ENCODE measurements around the gene SUMO3. TPM values are rescaled to one million over a fixed set of nuclear protein-coding genes. Genes with fewer than 3 reads are reported as not detected.

SUMO3 gene
- total RNA-seq, 1 donor from 2014 or later, result 58.7 TPM

- TF ChIP-seq CTCF (conservative IDR thresholded peaks at IDR 0.05; ENCODE audit: low read depth, low read length), result no peak
- peak; percentile 10 for DNase-seq (ENCODE audit: low read depth)
- no peak overlapping the region for H3K4me3 ChIP-seq (ENCODE audit: low read depth, low read length)
Observed at GRCh38 chr21:44846485-44847260, 28.8 kb upstream of the SUMO3 start.

- TF ChIP-seq CTCF (conservative IDR thresholded peaks at IDR 0.05; ENCODE audit: low read depth, low read length), result no peak
- no peak for DNase-seq (ENCODE audit: low read depth)
- peak overlapping the region; percentile 46 for H3K4me3 ChIP-seq (ENCODE audit: low read depth, low read length)
Observed at GRCh38 chr21:44846224-44846484, 28.3 kb upstream of the SUMO3 start.

DNA sequence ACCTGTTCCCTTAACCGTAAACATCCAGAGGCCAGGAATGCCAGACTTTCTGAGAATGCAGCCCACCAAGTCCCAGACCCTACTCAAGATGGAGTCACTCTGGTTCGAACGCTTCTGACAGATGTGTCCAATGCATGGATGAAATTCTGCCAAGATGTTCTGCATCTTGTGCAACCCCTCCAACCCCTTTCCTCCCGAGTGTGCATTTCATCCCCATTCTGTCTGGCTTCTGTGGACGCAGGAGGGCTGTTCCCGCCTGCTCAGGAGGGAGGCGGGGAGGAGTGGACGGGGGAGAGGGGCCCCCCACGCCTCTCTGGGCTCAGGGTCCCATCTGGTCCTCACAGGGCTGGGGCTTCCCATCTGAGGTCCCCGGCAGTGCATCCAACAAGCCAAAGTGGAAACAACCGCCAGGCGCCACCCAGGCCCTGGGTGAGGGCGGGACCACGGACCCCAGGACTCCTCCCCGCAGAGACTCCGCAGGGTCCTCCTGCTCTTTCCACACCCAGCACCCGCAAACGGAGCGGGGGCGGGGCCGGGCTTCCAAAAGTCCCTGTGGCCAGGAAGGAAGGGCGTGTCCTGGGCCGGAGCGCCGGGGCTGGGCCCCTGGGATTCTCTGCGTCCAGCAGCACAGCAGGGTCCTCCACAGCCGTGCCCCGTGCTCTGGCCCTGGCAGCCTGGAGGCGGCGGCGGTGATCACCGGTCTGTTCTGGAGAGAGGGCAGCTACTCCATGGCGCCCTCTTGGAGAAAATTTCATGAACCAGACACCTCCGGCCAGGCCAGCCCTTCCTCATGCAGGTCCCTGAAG, 27.8 kb upstream of the SUMO3 start:
- H3K4me3 ChIP-seq (ENCODE audit: low read depth, low read length), result peak overlapping the region; percentile 46
- no peak for DNase-seq (ENCODE audit: low read depth)
- TF ChIP-seq CTCF (conservative IDR thresholded peaks at IDR 0.05; ENCODE audit: low read depth, low read length), result peak; percentile 51

GRCh38 chr21:44844256-44844655, 26.4 kb upstream of the SUMO3 start:
- no peak for DNase-seq (ENCODE audit: low read depth)
- TF ChIP-seq CTCF (conservative IDR thresholded peaks at IDR 0.05; ENCODE audit: low read depth, low read length), result no peak
- H3K4me3 ChIP-seq (ENCODE audit: low read depth, low read length), result no peak overlapping the region

DNA sequence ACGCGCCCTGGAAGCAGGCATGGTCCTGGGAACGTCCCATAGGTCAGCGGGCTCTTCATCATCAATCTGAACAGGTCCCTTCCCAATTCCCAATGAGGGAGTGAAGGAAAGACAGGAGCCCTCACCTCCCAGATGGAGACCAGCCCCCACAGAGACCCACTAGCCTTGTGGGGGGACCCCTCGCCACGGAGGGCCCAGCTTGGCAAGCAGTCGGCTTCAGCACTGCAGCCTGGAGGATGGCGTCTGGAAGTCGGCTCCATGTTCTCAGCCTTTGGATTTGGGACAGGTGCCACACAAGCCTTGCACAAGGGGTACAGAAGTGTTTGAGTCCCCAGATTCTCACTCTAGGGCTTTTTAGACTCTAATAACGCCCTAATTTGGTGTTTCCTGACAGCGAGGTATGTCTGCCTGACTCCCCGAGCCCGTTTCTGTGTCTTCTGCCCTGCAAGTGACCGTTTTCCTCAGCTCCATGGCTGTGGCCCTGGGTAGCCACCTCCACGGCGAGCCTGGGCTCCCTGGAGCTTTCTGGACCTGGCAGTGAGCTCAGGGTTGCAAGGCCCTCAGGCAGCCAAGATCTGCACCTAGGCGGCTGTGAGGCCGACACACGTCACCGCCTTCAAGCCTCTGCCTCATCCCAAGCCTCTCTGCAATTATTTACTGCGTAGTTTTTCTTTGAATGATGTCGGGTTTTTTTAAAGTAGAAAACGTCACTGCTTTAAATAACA, 25.0 kb upstream of the SUMO3 start:
- no peak for DNase-seq (ENCODE audit: low read depth)
- TF ChIP-seq CTCF (conservative IDR thresholded peaks at IDR 0.05; ENCODE audit: low read depth, low read length), result no peak

GRCh38 chr21:44842087-44842486, 24.2 kb upstream of the SUMO3 start:
- DNase-seq (ENCODE audit: low read depth), result no peak
- no peak overlapping the region for H3K4me3 ChIP-seq (ENCODE audit: low read depth, low read length)
- no peak for TF ChIP-seq CTCF (conservative IDR thresholded peaks at IDR 0.05; ENCODE audit: low read depth, low read length)

More for the DNA sequence above, 25.0 kb upstream of the SUMO3 start:
- no peak overlapping the region for H3K4me3 ChIP-seq (ENCODE audit: low read depth, low read length)
